Measurements from ENCODE around the gene RNF10.
"Not testable (repeated sequence)": the region's sequence is repeated elsewhere in the genome, so short reads cannot be mapped to it uniquely, and the experiment has no call there.

RNF10 gene

DNA sequence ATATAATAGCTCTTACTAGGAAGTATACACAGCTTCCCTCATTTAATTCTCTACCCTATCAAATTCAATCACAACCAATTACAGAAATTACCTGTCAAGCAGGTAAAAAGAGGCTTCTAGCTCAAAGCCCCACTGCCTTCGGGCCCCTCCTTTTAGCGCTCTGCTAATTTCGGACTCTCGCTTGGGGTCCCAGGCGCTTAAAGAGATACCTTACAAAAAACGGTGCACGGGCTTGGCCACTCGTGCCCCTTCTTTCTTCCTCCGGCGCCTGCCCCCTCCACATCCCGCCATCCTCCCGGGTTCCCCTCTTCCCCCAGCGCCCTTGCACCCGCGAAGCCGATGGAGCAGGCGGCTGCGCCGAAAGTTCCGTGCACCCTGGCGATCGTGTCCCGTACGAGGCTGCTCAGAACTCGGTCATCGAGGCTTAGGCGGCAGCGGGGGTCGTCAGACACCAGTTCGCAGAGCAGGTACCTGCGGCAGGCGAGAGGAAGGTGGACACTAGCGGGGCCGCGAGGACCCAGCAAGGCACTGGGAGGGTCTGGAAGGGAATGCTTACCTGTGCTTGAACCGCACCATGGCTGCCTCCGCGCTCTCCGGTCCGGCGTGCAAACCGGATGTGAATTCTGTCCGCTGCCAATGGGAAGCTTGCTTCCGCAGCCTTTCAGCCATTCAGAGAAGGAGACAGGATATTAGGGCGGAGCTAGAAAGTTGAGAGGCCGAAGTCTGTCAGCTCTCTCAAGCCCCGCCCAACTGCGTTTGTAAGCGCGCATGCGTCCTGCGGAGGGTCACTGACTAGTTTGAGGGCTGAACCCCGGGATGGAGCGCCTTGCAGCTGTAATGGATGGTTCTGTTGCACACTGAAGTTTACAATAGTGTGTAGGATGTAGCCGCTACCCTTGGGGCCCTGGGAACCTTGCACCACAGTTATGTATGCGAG, 46.9 kb downstream of the RNF10 start, which contains the start of gene POP5:
Gene POP5, minus strand, starts transcription at position 616 of the 937 bp plus-strand sequence. Its CDS starts 40 bp downstream, at position 576.
- peak; percentile 97 to 98 for DNase-seq

- DNase-seq = no peak
These were observed 47.8 kb downstream of the RNF10 start for GRCh38 chr12:120581998-120582397.

GRCh38 chr12:120583478-120584030, 49.4 kb downstream of the RNF10 start:
- peak; percentile 70 to 76 for DNase-seq

GRCh38 chr12:120584343-120585149, 50.4 kb downstream of the RNF10 start:
- peak; percentile 12 to 21 for DNase-seq

- DNase-seq = no peak
These were observed 52.0 kb downstream of the RNF10 start for GRCh38 chr12:120586206-120586605.

- no peak for DNase-seq
These were observed 52.7 kb downstream of the RNF10 start for GRCh38 chr12:120586860-120587259.

GRCh38 chr12:120588371-120588770, 54.2 kb downstream of the RNF10 start:
- no peak for DNase-seq

DNA sequence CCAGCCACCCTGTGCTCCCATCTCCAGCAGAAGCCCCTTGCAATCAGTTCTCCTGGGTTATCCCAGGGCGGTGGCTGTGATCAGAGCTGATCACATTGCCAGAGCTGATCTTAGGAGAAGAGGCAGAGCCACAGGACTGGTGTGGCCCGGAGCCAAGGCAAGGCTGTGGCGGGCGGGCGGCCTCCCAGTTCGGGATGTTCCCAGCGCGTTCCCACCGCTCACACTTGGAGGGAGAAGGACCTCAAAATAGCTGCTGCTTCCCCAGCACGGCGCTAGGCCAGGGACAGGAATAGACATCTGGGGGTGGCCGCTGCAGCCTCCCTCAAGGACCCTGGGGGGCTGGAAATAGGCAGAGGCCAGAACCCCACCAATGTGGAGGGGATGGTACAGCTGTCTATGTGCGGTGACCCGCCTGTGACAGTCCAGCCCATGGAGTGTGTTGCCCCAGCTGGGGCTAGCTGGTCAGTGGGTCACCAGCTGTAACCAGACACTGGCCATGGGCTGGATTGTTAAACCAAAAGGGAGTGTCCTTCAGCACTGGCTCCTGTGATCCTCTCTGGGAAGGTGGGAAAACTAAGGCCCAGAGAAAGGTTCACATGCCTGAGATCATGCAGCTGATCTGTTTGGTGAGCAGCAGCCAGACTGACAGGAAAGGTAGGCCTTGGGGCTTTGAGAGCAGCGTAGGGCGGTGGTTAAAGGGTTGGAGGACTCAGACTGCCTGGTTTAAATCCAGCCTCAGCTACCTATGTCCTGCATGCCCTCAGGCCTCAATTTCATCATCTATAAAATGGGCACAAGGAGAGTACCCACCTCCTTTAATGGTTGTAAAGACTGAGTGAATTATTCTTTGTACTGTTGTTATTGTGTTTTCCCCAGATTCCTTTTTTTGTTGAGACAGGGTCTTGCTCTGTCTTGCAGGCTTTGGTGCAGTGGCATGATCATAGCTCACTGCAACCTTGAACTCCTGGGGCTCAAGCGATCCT, 55.1 kb downstream of the RNF10 start:
- no peak for DNase-seq

DNA sequence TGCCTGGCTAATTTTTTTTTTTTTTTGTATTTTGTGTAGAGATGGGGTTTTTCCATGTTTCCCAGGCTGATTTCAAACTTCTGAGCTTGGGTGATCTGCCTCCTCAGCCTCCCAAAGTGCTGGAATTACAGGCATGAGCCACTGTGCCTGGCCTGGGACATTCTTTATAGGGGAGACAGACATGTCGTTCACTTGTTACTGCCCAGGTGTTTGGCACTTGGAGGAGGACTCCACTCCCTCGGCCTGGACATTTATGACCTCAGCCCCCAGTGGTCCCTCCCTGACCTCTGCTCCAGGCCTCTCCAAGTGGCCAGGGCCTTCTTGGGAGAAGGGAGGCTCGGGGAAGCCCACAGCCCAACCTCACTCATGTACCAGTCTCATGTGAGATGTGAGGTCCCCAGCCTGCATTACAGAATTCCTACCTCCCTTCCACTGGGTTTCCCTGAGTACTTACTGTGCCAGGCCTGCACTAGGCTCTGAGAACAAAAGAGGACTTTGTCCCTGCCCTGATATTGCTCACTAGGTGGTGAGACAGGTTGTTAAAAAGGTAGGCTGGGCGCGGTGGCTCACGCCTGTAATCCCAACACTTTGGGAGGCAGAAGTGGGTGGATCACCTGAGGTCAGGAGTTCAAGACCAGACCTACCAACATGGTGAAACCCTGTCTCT, 56.7 kb downstream of the RNF10 start:
- DNase-seq = no peak

DNA sequence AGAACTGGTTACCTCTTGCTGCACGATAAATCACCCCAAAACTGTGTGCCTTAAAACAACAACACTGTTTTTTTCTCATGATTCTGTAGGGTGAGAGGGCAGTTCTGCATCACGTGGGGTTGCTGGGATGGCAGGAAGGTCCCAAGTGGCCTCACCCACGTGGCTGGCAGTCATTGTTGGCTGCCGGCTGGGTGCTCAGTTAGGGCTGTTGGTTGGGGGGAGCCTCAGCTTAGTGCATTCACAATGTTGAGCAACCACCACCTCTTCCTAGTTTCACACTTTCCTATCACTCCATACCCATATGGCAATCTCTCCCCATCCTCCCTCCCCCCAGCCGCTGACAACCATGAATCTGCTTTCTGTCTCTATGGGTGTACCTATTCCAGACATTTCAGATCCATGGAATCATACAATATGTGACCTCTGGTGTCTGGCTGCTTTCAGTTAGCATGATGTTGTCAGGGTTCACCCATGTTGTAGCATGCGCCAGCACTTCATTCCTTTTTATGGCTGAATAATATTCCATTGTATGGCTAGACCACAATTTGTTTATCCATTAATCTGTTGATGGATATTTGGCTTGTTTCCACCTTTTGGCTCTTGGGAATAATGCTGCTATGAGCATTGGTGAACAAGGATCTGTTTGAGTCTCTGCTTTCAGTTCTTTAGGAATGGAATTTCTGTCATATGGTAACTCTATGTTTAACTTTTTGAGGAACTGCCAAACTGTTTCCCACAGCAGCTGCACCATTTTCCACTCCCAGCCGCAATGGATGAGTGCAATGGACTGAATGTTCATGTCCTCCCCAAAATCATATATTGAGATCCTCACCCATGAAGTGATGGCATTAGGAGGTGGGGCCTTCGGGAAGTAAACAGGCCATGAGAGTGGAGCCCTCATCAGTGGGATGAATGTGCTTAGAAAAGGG, 58.2 kb downstream of the RNF10 start:
- no peak for DNase-seq

DNA sequence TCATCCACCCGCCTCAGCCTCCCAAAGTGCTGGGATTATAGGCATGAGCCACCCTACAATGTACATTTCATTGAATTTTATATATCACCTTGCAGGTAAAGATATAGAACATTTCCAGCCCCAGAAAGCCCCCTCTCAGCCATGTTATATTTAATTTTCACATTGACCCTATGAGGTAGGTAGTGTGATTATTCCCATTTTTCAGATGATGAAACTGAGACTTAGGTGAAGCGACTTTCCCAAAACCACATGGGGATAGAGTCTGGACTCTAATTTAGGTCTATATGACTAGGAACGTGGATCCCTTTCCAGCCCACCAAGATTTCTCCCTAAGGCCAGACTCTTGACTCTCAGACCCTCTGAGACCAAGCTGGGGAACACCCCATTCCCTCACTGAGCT, 62.7 kb downstream of the RNF10 start:
- DNase-seq = no peak

DNA sequence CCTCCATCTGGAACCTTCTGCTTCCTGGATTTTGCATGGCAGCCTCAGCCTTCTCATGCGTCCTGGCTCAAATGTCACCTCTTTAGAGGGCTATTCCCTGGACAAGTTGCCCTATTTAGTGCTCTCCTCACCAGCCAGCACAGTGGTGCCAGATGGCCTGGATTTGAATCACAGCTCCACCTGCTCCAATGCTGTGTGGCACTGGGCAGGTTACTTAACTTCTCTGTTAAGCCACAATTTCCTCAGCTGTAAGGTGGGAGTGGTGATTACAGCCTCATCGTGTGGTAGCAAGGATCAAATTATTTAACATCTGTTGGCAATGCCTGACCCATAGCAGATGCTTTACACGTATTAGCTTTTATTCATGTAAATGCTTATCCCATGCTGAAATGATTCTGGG, 63.7 kb downstream of the RNF10 start:
- DNase-seq = no peak

DNA sequence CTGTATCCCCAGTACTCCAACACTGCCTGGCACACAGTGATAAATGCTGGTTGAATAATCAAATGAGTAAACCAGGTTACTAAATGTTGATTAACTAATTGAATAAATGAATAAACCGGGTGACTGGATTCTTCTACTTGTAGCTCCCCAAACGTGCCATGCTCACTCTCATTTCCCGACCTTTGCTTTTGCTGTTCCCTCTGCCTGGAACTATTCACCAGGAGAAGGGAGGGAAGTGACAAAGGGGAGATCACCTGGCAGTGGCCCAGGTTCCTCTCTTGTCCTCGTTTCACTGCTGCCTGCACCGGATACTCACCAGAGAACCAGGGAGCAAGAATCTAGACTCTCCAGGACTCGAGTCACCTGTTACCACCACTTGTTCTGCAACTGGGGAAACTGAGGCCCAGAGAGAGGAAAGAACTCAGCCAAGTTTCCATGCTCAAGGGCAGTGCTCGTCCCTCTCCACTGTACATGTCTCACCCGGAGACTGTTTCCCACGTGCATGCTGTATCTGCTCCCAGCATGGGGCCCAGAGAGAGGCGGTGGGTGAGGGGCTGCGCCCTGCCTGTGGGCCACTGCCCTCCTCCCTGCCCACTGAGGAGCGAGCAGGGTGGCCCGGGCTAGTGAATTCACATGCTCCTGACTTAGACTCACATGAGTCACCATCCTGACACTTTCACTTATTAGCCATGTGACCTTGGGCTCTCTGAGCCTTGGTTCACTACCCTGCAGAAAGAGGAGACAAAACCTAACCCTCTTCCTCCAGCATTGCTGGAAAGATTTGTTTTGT, 64.7 kb downstream of the RNF10 start:
- DNase-seq = peak; percentile 34 to 52

DNA sequence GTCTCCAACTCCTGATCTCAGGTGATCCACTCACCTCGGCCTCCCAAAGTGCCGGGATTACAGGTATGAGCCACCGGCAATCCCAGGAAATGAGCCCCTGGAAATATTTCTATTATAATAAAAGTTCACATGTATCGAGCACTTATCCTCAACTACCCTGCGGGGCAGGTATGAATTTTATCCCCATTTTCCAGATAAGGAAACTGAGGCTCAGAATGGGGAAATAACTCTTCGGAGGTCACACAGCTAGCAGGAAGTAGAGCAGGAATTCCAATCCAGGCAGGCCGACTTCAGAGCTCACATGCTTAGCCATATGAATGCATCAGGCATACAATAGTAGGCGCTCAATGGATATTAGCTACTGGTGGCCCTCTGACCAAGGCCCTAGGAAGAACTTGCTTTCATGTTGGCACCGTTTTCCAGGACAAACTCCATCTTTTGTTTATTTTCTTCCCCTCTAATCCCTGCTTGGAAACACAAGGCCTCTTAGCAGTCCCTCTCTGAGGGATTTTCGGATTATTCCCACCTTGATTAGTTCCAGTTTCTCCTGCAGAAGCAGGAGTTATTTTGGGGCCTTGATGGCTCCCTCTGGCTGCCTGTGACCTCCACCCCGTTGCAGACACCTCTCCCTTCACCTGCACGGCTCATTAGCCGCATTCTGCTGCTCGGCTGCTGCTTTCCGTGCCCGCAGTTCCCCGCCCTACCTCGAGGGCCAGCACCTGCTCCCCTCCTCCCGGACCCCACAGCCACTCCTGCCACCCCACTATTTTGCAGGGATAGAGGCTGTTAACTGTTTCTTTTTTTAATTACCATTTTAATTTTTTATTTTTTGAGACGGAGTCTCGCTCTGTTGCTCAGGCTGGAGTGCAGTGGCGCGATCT, 65.8 kb downstream of the RNF10 start:
- no peak for DNase-seq

- DNase-seq = peak; percentile 95
These were observed 68.3 kb downstream of the RNF10 start for GRCh38 chr12:120602416-120602815.

DNA sequence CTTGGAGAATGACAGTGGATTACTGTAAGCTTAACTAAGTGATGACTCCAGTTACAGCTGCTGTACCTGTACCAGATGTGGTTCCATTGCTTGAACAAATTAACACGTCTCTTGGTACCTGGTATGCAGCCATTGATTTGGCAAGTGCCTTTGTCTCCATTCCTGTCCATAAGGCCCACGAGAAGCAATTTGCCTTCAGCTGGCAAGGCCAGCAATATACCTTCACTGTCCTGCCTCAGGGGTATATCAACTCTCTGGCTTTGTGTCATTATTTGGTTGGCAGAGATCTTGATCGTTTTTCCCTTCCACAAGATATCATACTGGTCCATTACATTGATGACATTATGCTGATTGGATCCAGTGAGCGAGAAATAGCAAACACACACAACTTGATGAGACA, 76.4 kb downstream of the RNF10 start:
- no peak for DNase-seq

DNA sequence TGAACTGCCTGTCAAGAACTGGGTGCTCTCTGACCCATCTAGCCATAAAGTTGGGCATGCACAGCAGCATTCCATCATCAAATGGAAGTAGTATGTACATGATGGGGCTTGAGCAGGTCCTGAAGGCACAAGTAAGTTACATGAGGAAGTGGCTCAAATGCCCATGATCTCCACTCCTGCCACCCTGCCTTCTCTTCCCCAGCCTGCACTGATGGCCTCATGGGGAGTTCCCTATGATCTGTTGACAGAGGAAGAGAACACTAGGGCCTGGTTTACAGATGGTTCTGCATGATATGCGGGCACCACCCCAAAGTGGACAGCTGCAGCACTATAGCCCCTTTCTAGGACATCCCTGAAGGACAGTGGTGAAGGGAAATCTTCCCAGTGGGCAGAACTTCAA, 77.4 kb downstream of the RNF10 start:
- DNase-seq = not testable (repeated sequence)

GRCh38 chr12:120614848-120615247, 80.7 kb downstream of the RNF10 start:
- DNase-seq = no peak

All from AML-193 (cell line).